GM10266 (cell line): ENCODE measurements around the gene DDHD1.
"Not testable (repeated sequence)": the region's sequence is repeated elsewhere in the genome, so short reads cannot be mapped to it uniquely, and the experiment has no call there.

Source experiments
- DNase-seq: peaks from one replicate; pipeline ENCODE4 v3.0.0; 2012; ENCODE audit errors: extremely low spot score
- CTCF ChIP-seq: IDR thresholded peaks from 2 replicates; pipeline ENCODE4 v1.5.1; 2012; ENCODE audit warnings: mild to moderate bottlenecking, low read depth; ENCODE audit not compliant: control insufficient read depth, insufficient read depth; ENCODE audit errors: missing control alignments

The DDHD1 gene

DNA sequence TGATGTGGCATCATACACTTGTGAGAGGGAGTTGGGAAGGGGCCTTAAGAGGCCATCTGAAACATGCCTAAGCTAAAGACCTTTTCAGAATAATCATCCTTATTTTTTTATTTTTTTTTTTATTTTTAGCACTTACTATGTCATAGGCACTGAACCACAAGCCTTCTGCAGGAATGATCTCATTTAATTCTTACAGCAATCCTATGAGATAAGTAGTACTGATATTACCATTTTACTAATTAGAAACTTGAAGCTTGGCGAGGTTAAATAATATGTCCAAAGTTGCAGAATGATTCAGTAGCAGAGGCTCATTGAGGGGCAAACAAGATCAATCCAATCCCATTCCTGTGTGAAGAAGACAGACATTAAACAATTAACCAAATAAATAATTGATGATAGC, 33.4 kb upstream of the DDHD1 start:
- DNase-seq: no peak
- no peak for TF ChIP-seq CTCF

GRCh38 chr14:53183611-53184010, 30.5 kb upstream of the DDHD1 start:
- DNase-seq: no peak
- no peak for TF ChIP-seq CTCF

GRCh38 chr14:53183056-53183455, 29.9 kb upstream of the DDHD1 start:
- no peak for DNase-seq
- no peak for TF ChIP-seq CTCF

DNA sequence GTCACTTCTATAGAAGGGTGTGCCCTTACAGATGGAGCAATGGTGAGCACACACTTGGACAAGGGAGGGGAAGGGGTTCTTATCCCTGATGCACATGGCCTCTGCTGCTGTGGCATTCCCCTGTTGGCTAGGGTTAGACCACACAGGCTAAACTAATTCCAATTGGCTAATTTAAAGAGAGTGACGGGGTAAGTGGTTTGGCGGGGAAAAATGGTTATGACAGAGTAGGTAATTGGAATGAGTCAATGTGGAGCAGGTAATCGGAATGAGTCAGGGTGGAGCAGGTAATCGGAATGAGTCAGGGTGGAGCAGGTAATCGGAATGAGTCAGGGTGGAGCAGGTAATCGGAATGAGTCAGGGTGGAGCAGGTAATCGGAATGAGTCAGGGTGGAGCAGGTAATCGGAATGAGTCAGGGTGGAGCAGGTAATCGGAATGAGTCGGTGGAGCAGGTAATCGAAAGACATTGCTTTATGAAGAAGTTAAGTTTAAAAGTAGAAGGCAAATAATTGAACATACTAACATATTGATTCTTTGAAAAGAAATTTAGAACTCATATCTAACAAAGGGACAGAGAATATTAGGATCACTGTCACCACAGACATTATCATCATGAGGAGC, 28.4 kb upstream of the DDHD1 start:
- DNase-seq: not testable (repeated sequence)

DNA sequence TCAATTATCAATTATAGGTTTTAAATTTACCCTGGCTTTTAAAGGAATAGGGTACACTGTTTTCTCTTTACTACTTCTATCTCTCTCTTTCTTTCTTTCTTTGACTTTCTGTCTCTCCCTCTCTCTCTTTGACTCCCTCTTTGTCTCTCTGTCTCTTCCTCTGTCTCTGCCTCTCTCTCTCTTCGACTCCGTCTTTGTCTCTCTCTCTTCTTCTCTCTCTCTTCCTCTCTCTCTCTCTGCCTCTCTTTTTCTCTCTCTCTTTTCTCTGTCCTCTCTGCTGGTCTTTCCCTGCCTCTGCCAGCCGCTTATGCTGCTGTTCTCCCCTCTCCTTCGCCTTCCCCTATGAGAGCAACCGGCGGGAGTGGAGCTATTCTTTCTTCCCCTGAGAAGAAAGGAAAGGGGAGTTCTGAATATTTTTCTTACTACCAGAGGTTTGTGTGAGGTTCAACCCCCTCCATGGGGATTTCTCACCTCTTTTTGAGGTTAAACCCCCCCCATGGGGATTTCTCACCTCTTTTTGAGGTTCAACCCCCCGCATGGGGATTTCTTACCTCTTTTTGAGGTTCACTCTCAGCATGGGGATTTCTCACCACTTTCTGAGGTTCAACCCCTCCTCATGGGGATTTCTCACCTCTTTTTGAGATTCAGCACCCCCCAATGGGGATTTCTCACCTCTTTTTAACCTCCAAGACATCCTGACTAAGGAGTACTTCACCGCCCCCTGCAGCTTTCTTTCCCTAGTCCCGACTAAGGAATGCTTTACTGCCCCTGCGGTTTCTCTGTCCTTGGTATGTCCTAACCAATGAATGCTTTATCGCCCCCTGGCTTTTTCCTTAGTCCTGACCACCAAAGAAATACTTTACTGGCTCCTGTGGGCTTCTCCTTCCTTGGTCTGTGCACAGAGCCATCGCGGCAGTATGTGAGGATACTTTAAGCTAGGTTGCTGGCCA, 27.4 kb upstream of the DDHD1 start:
- peak; percentile 31 for DNase-seq
- peak; percentile 47 for TF ChIP-seq CTCF

- DNase-seq: not testable (repeated sequence)
Observed at GRCh38 chr14:53179486-53180005, 26.4 kb upstream of the DDHD1 start.

DNA sequence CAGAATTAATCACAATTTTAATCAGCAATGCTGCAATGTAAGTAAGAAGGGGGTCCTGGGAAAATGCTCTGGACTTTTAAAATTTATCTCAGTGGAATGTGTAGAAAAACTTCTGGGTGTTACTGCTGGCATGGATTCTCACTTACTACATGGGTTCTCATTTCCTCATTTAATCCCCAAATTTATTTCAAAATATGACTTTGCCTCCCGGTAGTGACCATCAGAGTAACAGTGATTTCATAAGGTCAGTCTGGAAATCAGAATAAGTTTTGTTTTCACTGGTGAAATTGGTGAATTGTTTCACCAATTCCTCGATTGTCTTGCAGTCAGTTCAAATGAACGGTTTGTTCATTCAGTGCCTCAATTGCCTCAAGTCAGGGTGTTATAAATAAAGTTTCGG, 22.3 kb upstream of the DDHD1 start:
- no peak for DNase-seq
- TF ChIP-seq CTCF: no peak

DNA sequence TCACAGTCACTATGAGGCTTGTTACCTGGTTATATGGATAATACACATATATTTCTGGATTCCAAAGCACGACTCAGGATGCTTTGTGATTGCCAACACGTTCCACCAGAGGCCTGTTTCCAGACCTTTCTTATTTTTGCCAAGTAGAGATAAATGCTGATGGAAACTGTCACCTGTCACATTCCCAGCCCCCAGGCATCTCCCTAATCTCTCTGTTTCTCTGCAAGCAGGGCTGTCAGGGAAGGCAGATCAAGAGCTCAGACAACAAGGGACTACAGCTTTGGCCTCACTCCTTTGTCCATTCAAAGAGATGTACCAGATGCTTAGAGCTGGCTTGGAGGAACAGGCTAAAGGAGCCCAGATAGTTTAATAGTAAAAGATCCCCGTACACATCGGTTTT, 21.8 kb upstream of the DDHD1 start:
- no peak for TF ChIP-seq CTCF
- no peak for DNase-seq
